ENCODE measurements around the gene MYO16.

GRCh38 chr13:108960006-108960405, 330.6 kb downstream of the MYO16 start:
- no peak for TF ChIP-seq POLR2A (IDR thresholded peaks at IDR 0.05)
- no peak for TF ChIP-seq CTCF (IDR thresholded peaks at IDR 0.05)
